Nephron (organoid): Measurements from ENCODE around the gene DPP7.

Source experiments
- H3K27ac Mint-ChIP-seq, 3 experiments: 2 replicates each; pipeline ENCODE4 v1.8.0; 2020; ENCODE audit warnings: mixed read lengths in 3 of 3, mild to moderate bottlenecking in 2 of 3, moderate library complexity in 1 of 3
- H3K27me3 Mint-ChIP-seq: 2 replicates; pipeline ENCODE4 v1.8.0; 2021; ENCODE audit warnings: low read depth, mild to moderate bottlenecking, moderate library complexity, mixed read lengths
- H3K36me3 Mint-ChIP-seq: 2 replicates; pipeline ENCODE4 v1.8.0; 2020; ENCODE audit warnings: low read depth, mixed read lengths
- H3K4me1 Mint-ChIP-seq: 2 replicates; pipeline ENCODE4 v1.8.0; 2020; ENCODE audit warnings: mixed read lengths
- H3K4me3 Mint-ChIP-seq, 3 experiments: 2 replicates each; pipeline ENCODE4 v1.8.0; 2020; ENCODE audit warnings: mild to moderate bottlenecking in 3 of 3, mixed read lengths in 3 of 3, moderate library complexity in 2 of 3
- H3K9me3 Mint-ChIP-seq: 2 replicates; pipeline ENCODE4 v1.8.0; 2020; ENCODE audit warnings: mixed read lengths
- CTCF ChIP-seq, 3 experiments: fragments of 200-600 bp; sonication (generic); IDR thresholded peaks; one replicate each; pipeline ENCODE4 v1.5.0; 2021; ENCODE audit warnings: antibody characterized with exemption in 3 of 3; ENCODE audit not compliant: unreplicated experiment in 3 of 3

DPP7 gene

DNA sequence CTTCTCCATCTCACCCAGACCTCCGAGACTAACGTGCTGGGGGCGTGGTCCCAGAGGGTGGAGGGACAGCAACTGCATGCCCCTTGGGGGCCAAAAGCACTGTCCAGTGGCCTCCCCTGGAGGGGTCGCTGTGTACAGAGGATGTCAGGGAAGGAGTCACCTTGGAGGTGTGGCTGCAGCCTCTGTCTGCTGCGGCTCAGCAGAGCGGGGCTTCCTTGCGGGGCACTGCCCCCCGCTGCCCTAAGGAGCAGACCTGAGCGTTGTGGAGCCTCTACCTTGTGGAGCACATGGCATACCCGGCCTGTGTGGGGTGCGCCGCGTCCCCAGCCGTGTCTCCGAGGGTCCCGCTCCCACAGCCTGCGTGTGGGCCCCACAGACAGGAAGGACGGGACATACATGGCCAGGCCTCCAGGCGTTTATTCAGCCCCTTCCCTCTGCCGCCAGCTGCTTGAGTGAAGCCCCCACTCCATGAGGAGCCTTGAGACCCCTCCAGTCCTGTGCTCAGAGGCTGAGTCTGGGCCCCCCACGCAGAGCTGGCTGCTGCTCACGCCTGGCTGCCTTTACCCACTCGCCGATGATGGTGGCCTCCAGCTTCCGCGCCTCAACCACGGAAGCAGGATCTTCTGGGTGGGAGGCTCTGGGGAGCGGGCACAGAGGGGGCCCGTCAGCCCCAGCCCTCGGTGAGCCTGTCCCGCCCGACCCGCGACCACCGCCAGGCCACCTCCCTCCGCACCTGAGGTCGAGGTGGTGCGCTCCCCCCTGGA is 4.2 kb downstream of the DPP7 start:
- H3K4me1 Mint-ChIP-seq, result no peaks in the 10 kb centered on the region
- H3K27me3 Mint-ChIP-seq, result peaks cover 9% of the 10 kb centered on the region
- no peaks in the 10 kb centered on the region for H3K9me3 Mint-ChIP-seq
- peaks cover 5% of the 10 kb centered on the region for H3K36me3 Mint-ChIP-seq
- H3K4me3 Mint-ChIP-seq, result no peak overlapping the region
- no peak for TF ChIP-seq CTCF (IDR thresholded peaks at IDR 0.05; ENCODE audit: unreplicated experiment in 3 of 3)
- no peak overlapping the region for H3K27ac Mint-ChIP-seq

DNA sequence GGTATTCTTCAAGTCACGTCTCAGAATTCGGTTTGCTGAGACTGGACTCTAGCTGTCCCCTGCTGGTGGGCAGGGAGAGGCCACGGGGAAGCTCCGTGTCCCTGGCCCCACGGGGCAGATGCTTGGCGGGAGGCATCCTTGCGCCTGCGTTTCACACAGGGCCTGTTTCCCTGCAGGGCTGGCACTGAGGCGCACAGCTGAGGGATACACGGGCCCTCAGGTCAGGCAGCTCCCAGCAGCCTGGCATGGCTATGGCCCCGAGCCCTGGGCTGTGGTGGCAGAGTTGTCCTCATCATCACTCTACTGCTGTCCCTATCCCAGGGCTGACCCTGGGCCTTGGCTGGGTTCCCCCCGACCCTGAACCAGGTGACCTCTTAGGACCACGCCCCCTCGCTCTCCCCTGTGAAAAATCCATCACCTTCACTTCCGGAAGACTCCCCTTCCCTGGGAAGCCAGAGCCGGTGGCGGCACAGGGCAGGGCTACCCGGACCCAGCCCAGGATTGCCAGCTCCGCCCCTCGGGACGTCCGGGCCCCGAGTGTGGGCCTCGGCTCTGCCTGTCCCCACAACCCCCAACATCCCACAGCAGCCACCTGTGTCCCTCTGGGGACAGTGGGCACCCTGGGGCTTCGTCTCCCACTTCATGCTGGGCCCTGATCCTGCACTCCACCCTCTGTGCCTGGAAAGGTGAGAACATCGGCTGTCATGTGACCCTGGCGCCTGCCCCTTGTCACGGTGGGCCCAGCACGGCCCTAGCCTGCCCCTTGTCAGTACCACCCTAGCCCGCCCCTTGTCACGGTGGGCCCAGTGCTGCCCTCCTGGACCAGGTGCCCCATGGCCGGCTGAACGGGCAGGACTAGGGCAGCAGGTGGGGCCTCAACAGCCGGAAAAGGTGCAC is 5.0 kb downstream of the DPP7 start:
- no peak for TF ChIP-seq CTCF (IDR thresholded peaks at IDR 0.05; ENCODE audit: unreplicated experiment in 3 of 3)
- H3K4me3 Mint-ChIP-seq, result no peak overlapping the region
- H3K27me3 Mint-ChIP-seq, result peaks cover 8% of the 10 kb centered on the region
- peaks cover 10% of the 10 kb centered on the region for H3K36me3 Mint-ChIP-seq
- H3K4me1 Mint-ChIP-seq, result no peaks in the 10 kb centered on the region
- H3K9me3 Mint-ChIP-seq, result no peaks in the 10 kb centered on the region
- no peak overlapping the region for H3K27ac Mint-ChIP-seq

DNA sequence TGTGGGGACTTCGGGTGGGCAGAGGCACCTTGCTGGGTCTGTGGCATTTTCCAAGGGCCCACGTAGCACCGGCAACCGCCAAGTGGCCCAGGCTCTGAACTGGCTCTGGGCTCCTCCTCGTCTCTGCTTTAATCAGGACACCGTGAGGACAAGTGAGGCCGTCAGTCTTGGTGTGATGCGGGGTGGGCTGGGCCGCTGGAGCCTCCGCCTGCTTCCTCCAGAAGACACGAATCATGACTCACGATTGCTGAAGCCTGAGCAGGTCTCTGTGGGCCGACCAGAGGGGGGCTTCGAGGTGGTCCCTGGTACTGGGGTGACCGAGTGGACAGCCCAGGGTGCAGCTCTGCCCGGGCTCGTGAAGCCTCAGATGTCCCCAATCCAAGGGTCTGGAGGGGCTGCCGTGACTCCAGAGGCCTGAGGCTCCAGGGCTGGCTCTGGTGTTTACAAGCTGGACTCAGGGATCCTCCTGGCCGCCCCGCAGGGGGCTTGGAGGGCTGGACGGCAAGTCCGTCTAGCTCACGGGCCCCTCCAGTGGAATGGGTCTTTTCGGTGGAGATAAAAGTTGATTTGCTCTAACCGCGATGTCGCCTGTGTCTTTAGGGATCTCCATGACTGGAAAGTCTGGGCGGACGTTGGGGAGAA is 5.8 kb downstream of the DPP7 start:
- Mint-ChIP-seq H3K27ac (no peak overlapping the region), H3K4me1 (no peaks in the 10 kb centered on the region), H3K27me3 (peaks cover 8% of the 10 kb centered on the region), H3K4me3 (no peak overlapping the region), H3K36me3 (peaks cover 10% of the 10 kb centered on the region), H3K9me3 (no peaks in the 10 kb centered on the region)
- TF ChIP-seq CTCF (IDR thresholded peaks at IDR 0.05; ENCODE audit: unreplicated experiment in 3 of 3), result no peak

DNA sequence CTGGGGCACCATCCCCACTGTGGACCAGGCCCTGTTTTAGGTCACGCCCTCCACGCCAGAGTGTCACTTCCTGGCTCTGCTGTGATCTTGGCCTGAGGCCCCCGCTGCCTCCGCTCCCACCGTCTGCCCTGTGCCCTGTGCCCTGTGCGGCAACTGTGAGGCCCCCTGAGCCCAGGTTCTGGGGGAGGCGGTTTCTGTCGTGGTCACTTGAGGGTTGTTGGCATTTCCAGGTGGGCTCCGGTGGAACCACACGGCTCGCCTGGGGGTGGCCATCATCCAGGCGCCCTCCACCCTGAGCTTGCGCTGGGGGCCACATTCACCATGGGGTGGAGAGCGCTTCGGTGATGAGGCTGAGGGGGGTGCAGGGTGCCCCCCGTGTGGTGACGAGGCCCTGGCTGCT is 6.6 kb downstream of the DPP7 start:
- TF ChIP-seq CTCF (IDR thresholded peaks at IDR 0.05; ENCODE audit: unreplicated experiment in 3 of 3), result no peak
- Mint-ChIP-seq H3K9me3 (no peaks in the 10 kb centered on the region), H3K27me3 (peaks cover 4% of the 10 kb centered on the region), H3K27ac (no peak overlapping the region), H3K4me1 (no peaks in the 10 kb centered on the region), H3K36me3 (peaks cover 10% of the 10 kb centered on the region), H3K4me3 (no peak overlapping the region)

DNA sequence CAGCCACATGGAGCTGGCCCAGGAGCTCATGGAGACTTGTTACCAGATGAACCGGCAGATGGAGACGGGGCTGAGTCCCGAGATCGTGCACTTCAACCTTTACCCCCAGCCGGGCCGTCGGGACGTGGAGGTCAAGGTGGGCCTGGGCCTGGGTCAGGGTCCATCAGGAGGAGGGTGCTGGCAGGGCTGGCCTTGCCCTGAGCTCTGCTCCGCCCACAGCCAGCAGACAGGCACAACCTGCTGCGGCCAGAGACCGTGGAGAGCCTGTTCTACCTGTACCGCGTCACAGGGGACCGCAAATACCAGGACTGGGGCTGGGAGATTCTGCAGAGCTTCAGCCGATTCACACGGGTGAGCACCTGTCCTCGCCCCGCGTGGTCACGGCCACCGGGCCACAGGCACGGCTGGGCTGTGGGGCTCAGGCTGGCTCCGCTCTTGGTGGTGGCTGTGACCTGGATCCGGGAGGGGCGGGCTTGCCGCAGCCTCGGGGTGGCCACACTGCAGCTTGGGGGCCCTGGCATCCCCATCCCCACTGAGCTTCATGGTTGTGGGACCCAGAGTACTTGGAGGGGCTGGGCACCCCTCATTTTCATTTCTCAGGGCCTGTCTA is 7.1 kb downstream of the DPP7 start:
- peaks cover 10% of the 10 kb centered on the region for H3K36me3 Mint-ChIP-seq
- peaks cover 4% of the 10 kb centered on the region for H3K27me3 Mint-ChIP-seq
- H3K4me3 Mint-ChIP-seq, result no peak overlapping the region
- no peak overlapping the region for H3K27ac Mint-ChIP-seq
- H3K4me1 Mint-ChIP-seq, result no peaks in the 10 kb centered on the region
- no peaks in the 10 kb centered on the region for H3K9me3 Mint-ChIP-seq
- no peak for TF ChIP-seq CTCF (IDR thresholded peaks at IDR 0.05; ENCODE audit: unreplicated experiment in 3 of 3)
